Epithelial cell of esophagus (primary cell): Measurements from ENCODE around the gene LYPLA2.

Experiments
- DNase-seq: peaks from one replicate; pipeline ENCODE4 v3.0.0; 2010; ENCODE audit warnings: low read depth
- H3K4me3 ChIP-seq: 2 replicates; pipeline ENCODE4 v1.5.1; 2011; ENCODE audit warnings: mild to moderate bottlenecking, low read length, control low read depth
- TF ChIP-seq, protein P1 (sequence below): IDR thresholded peaks from 2 replicates; pipeline ENCODE4 v1.5.1; 2011; ENCODE audit warnings: low read depth, mild to moderate bottlenecking, low read length, control low read depth, inconsistent platforms; ENCODE audit not compliant: insufficient read depth; ENCODE audit errors: missing control alignments

Gene LYPLA2

DNA sequence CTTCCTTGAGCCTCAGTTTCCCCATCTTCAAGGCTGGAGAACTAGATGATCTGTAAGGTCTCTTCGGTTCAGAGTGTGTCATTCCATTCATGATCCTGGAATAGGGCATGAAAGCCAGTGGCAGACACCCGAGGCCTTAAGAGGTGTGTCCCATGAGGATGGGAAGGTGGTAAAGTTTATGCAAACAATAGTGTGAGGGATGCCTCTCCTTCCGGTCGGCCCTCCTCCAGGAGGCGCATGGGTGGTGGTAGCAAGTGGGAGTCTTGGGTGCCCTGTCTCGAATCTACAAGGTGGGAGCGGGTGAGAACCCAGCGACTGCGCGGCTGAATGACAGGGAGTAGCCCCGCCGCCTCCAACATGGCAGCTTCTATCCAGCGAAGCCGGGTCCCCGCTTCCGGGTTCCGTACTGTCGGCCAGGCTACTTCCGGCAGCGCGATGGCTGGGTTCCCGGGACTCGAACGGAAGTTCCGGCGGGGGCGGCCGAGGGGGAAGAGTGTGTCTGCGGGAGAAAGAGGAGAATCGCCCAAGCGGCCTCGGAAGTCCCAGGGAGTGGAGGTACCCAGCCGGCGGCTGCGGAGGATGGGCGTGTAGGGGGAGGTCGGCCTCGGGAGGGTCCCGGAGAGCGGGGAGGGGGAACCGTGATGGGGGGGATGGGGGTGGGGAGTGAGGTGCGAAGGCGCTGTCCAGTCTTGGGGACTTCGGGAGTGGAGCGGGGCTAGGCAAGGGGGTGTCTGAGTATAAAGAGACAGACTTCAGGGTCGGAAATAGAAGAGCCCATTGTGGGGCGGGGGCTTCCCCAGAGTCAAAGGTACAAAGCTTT is at the start of gene LYPLA2:
TSS of gene LYPLA2 (plus strand) at position 450 of the 820 bp plus-strand sequence. CDS start 1,538 bp downstream, outside the sequence.
- DNase-seq, result peak; percentile 92
- TF ChIP-seq, protein P1, sequence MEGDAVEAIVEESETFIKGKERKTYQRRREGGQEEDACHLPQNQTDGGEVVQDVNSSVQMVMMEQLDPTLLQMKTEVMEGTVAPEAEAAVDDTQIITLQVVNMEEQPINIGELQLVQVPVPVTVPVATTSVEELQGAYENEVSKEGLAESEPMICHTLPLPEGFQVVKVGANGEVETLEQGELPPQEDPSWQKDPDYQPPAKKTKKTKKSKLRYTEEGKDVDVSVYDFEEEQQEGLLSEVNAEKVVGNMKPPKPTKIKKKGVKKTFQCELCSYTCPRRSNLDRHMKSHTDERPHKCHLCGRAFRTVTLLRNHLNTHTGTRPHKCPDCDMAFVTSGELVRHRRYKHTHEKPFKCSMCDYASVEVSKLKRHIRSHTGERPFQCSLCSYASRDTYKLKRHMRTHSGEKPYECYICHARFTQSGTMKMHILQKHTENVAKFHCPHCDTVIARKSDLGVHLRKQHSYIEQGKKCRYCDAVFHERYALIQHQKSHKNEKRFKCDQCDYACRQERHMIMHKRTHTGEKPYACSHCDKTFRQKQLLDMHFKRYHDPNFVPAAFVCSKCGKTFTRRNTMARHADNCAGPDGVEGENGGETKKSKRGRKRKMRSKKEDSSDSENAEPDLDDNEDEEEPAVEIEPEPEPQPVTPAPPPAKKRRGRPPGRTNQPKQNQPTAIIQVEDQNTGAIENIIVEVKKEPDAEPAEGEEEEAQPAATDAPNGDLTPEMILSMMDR, result peak; percentile 11
- H3K4me3 ChIP-seq, result peak within 1 kb of the TSS; percentile 97

DNA sequence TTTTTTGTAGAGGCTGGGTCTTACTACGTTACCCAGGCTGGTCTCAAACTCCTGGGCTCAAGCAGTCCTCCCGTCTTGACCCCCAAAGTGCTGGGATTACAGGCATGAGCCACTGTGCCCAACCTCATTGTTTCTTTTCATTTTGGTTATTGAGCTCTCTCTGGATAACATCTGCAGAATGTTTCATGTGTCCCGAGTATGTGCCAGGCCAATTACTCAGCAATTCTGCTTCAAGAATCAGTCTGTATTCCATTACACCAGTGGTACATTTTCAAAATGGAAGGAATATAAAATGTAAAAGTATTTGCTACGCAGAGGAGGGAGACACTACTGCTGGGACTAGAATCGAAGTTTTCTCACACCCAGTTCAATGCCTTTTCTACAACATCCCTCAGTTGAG is 49.3 kb upstream of the LYPLA2 start:
- TF ChIP-seq, protein P1, result no peak
- no peak for DNase-seq
- H3K4me3 ChIP-seq, result no peak overlapping the region

DNA sequence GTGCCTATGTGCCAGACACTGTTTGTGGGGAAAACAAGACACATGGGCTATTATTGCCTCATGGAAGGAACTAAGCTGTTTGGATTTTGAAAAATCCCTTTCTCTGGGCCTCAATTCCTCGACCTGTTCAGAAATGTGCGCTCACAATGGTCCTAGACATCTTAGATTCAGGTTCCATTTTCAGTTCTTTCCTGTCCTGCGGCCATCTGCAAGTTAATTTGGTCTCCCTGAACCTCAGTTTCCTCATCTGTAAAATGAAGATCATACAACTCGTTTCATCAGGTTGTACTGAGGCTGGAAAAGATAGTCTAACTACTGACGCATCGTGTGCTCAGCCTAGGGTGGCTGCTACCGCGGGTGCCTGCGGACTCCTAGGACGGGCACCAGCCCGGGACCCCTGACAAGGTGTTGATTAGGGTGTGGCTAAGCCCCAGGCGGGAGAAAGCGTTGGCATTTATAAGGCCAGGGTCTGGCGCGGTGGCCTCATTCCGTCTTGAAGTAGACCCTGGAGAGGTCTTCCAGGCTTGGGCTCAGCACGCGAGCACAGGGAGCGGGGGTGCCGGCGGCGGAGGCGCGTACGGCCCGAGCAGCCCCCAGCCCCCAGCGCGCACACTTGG is 48.2 kb upstream of the LYPLA2 start:
- H3K4me3 ChIP-seq, result peak overlapping the region; percentile 83
- TF ChIP-seq, protein P1, result no peak
- peak; percentile 33 for DNase-seq

DNA sequence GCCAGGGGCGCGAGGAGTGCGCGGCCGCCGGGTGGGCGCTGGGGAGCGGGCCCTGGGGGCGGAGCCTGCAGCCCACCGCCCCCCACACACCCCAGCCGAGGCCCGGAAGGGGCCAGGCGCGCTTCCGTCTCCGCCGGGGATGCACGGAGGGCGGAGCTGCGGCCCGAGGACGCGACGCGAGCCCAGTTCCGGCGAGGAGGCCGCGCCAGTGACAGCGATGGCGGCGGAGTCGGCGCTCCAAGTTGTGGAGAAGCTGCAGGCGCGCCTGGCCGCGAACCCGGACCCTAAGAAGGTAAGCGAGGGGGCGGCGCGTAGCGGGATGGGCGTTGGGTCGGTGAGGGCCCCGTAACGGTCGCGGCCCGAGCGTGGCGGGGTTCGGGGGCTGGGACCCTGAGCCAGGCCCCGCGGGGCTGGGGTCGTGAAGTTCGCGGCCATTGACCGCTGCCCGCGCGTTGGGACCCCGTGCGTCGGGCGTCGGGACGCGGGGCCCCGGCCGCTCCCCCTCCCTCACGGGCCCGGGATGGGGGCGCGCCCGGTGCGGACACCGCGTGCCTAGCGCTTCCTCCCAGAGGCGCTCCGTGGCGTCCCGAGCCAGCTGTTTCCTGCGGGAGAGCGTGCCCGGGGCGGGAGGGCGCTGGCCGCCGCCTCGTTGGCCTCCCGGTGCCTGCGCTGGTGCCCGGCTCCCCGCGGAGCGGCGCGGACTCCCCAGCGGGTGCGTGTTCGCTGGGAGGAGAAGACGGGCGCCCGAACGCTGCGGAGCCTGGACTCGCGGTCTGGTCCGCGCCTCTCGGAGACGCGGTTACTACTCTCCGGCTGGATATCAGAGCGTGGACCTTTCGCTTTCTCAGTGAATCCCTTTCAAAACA is 47.4 kb upstream of the LYPLA2 start, which contains the start of gene ELOA:
TSS of gene ELOA (plus strand) at position 185 of the 866 bp plus-strand sequence. CDS start at position 218, 33 bp downstream.
- TF ChIP-seq, protein P1, result no peak
- DNase-seq, result peak; percentile 69

DNA sequence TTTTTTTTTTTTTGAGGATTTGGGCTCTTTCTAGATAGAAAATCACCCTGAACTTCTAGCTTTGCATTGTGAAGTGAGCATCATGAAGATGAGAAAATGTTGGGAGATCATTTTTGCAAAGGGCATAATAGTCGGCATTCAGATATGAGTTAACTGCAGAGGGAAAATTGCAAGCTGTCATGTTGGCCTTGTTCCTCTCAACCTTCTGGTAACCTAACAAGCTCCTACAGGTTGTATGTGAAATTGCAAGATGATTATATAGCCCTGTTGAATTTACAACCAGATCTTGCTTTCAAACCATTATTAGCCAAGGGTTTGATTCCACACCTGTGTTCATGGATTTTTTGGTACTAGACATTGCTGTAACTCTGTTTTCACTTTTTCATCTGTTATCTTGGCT is 45.4 kb upstream of the LYPLA2 start:
- TF ChIP-seq, protein P1, result peak; percentile 57
- no peak overlapping the region for H3K4me3 ChIP-seq
- peak; percentile 62 for DNase-seq

More for the DNA sequence above, 47.4 kb upstream of the LYPLA2 start, which contains the start of gene ELOA:
- H3K4me3 ChIP-seq, result peak within 1 kb of the TSS; percentile 83

DNA sequence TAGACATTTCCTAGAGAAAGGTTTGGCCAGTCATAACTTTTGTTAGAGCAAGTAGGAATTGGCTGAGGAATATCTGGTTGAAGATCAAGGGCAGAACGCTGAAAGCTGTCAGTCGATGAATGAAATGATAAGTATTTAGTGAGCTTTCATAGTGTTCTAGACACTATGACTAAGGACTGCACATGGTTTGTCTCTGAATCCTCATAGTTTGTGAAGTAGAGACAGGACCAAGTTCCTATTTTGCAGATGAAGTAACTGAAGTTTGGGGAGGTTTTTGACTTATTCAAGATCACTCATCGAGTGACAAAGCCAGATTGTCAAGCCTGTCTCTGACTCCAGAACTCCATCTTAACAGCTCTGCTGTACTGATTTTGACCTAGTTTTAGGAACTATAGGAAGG is 42.9 kb upstream of the LYPLA2 start:
- TF ChIP-seq, protein P1, result no peak
- no peak for DNase-seq
- H3K4me3 ChIP-seq, result no peak overlapping the region
